ENCODE measurements around the gene MMP21.

Gene MMP21

GRCh38 chr10:125792342-125793300 is 17.0 kb upstream of the MMP21 start:
- no peak for DNase-seq (ENCODE audit: low read depth, low spot score)

GRCh38 chr10:125788156-125789034 is 12.8 kb upstream of the MMP21 start:
- no peak for DNase-seq (ENCODE audit: low read depth, low spot score)

GRCh38 chr10:125785791-125786190 is 10.2 kb upstream of the MMP21 start:
- no peak for DNase-seq (ENCODE audit: low read depth, low spot score)

- no peak for DNase-seq (ENCODE audit: low read depth, low spot score)
Observed at GRCh38 chr10:125783957-125784356, 8.3 kb upstream of the MMP21 start.

- DNase-seq (ENCODE audit: low read depth, low spot score), result no peak
Observed at GRCh38 chr10:125783408-125783807, 7.8 kb upstream of the MMP21 start.

- no peak for DNase-seq (ENCODE audit: low read depth, low spot score)
Observed at GRCh38 chr10:125782616-125783015, 7.0 kb upstream of the MMP21 start.

- DNase-seq (ENCODE audit: low read depth, low spot score), result no peak
Observed at GRCh38 chr10:125782054-125782453, 6.4 kb upstream of the MMP21 start.

- no peak for DNase-seq (ENCODE audit: low read depth, low spot score)
Observed at GRCh38 chr10:125781374-125781773, 5.8 kb upstream of the MMP21 start.

- DNase-seq (ENCODE audit: low read depth, low spot score), result no peak
Observed at GRCh38 chr10:125779403-125780327, 4.0 kb upstream of the MMP21 start.

- no peak for DNase-seq (ENCODE audit: low read depth, low spot score)
Observed at GRCh38 chr10:125778556-125778955, 2.9 kb upstream of the MMP21 start.

- no peak for DNase-seq (ENCODE audit: low read depth, low spot score)
Observed at GRCh38 chr10:125777806-125778205, 2.2 kb upstream of the MMP21 start.

GRCh38 chr10:125774581-125775191 is 935 bp downstream of the MMP21 start:
- no peak for DNase-seq (ENCODE audit: low read depth, low spot score)

GRCh38 chr10:125773687-125774543 is 1.7 kb downstream of the MMP21 start:
- DNase-seq (ENCODE audit: low read depth, low spot score), result no peak

- no peak for DNase-seq (ENCODE audit: low read depth, low spot score)
Observed at GRCh38 chr10:125772864-125773180, 2.8 kb downstream of the MMP21 start.

GRCh38 chr10:125772112-125772863 is 3.3 kb downstream of the MMP21 start:
- DNase-seq (ENCODE audit: low read depth, low spot score), result no peak

GRCh38 chr10:125770844-125771243 is 4.8 kb downstream of the MMP21 start:
- DNase-seq (ENCODE audit: low read depth, low spot score), result no peak

GRCh38 chr10:125769175-125769574 is 6.4 kb downstream of the MMP21 start:
- DNase-seq (ENCODE audit: low read depth, low spot score), result no peak

- no peak for DNase-seq (ENCODE audit: low read depth, low spot score)
Observed at GRCh38 chr10:125768219-125768855, 7.3 kb downstream of the MMP21 start.

GRCh38 chr10:125766511-125766910 is 9.1 kb downstream of the MMP21 start:
- DNase-seq (ENCODE audit: low read depth, low spot score), result no peak

All from activated CD4-positive, CD25-positive, alpha-beta regulatory T cell treated with anti-CD3 and anti-CD28 coated beads, Interleukin-2, amount 50 U/mL, for 16 hours (primary cell).